ENCODE data around the gene TOP2B. TPM values are rescaled to one million over a fixed set of nuclear protein-coding genes. Genes with fewer than 3 reads are reported as not detected.
A peak's percentile ranks its signal among the peaks of the same experiment; 100 is the strongest.

Gene TOP2B
- total RNA-seq, 6 donors from 2014 or later: 67.7 to 168 (median 75.6) TPM

DNA sequence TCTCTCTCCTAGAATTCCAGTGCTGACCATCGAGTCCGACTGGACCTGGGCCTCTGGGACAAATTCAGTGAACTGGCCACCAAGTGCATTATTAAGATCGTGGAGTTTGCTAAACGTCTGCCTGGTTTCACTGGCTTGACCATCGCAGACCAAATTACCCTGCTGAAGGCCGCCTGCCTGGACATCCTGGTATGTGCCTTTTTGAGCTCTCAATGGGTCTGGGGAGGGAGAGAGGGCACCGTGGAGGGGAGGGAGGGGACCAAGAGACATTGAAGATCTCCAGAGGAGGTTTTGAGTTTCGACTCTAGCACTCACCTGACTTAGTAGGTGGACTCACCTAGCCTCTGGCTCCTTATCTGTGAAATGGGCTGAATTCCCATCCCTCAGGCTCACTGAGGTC, 84.2 kb downstream of the TOP2B start:
- H3K9me3 ChIP-seq: no peaks in the 10 kb centered on the region
- H3K27ac ChIP-seq: no peak overlapping the region
- ATAC-seq (ENCODE audit: low FRiP score in 2 of 2): no peak
- WGBS, 2 donors: 96 to 98% methylated on average over 7 to 8 of the region's 8 CpGs
- H3K27me3 ChIP-seq: no peaks in the 10 kb centered on the region
- TF ChIP-seq EP300 (IDR thresholded peaks at IDR 0.05) (no peak), POLR2AphosphoS5 (IDR thresholded peaks at IDR 0.05) (no peak), POLR2A (IDR thresholded peaks at IDR 0.05) (no peak)
- TF ChIP-seq, protein P1, sequence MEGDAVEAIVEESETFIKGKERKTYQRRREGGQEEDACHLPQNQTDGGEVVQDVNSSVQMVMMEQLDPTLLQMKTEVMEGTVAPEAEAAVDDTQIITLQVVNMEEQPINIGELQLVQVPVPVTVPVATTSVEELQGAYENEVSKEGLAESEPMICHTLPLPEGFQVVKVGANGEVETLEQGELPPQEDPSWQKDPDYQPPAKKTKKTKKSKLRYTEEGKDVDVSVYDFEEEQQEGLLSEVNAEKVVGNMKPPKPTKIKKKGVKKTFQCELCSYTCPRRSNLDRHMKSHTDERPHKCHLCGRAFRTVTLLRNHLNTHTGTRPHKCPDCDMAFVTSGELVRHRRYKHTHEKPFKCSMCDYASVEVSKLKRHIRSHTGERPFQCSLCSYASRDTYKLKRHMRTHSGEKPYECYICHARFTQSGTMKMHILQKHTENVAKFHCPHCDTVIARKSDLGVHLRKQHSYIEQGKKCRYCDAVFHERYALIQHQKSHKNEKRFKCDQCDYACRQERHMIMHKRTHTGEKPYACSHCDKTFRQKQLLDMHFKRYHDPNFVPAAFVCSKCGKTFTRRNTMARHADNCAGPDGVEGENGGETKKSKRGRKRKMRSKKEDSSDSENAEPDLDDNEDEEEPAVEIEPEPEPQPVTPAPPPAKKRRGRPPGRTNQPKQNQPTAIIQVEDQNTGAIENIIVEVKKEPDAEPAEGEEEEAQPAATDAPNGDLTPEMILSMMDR (IDR thresholded peaks at IDR 0.05): no peak
- no peaks in the 10 kb centered on the region for H3K4me1 ChIP-seq
- DNase-seq: no peak
- peaks cover 0 to 4% (median 0%) of the 10 kb centered on the region in 4 donors for H3K36me3 ChIP-seq
- no peak overlapping the region for H3K4me3 ChIP-seq

DNA sequence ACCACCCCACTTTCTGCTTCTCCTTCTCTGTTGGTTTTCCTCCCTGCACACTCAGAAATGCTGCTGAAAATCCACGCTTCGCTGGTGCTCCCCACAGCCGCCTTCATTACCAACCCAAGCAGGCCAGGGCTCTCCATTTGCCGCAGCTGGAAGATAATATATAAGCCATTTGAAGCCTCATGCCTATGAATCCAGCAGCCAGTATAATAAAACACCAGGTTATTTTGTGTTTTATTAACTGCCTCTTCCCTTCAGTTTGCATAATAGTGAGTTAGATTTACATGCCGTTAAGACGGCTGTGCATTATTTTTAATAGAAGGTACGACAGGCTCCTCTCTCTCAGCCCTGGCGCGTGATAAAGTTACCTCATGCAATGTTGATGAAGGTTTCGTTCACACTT, 86.6 kb downstream of the TOP2B start:
- ATAC-seq (ENCODE audit: low FRiP score in 2 of 2): no peak
- H3K4me3 ChIP-seq: no peak overlapping the region
- H3K27me3 ChIP-seq: no peaks in the 10 kb centered on the region
- no peaks in the 10 kb centered on the region for H3K9me3 ChIP-seq
- no peak overlapping the region for H3K27ac ChIP-seq
- no peak for DNase-seq
- WGBS, 2 donors: 96 to 97% methylated on average over 10 of the region's 10 CpGs
- peaks cover 0 to 6% (median 2%) of the 10 kb centered on the region in 4 donors for H3K4me1 ChIP-seq
- H3K36me3 ChIP-seq: peaks cover 0 to 4% (median 0%) of the 10 kb centered on the region in 4 donors
- TF ChIP-seq POLR2AphosphoS5 (IDR thresholded peaks at IDR 0.05) (no peak), EP300 (IDR thresholded peaks at IDR 0.05) (no peak), POLR2A (IDR thresholded peaks at IDR 0.05) (no peak)
- TF ChIP-seq, protein P1 (IDR thresholded peaks at IDR 0.05): no peak

DNA sequence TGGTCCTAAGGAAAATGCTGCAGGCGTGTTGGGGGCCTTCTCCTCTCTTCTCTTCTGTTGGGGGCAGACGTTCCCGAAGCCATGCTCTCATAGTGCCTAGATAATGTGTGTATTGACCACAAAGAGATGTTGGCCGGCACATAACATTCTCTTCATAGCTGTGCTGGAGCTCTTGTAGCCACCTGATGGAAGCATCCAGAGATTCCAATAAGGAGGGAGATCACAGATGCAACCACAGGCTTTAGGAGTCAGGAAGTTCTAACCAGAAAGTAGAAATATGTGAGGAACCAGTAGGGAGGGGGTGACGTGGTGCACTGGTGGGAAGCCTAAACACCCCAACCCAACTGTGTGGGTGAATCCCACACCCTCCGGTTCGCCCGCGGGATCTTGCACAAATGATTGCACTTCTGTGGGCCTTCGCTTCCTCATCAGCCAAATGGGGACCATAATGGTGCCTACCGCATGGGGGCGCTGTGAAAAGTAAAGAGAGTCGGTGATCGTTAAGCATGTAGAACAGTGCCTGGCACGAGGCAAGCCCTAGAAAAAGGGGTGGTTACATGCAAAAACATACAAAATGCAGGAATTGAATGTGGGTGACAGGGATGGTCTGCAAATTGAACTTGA, 87.8 kb downstream of the TOP2B start:
- H3K9me3 ChIP-seq: no peaks in the 10 kb centered on the region
- H3K36me3 ChIP-seq: peaks cover 0 to 4% (median 0%) of the 10 kb centered on the region in 4 donors
- DNase-seq (no peak), ATAC-seq (ENCODE audit: low FRiP score in 2 of 2) (no peak)
- TF ChIP-seq POLR2AphosphoS5 (IDR thresholded peaks at IDR 0.05) (no peak), POLR2A (IDR thresholded peaks at IDR 0.05) (no peak), EP300 (IDR thresholded peaks at IDR 0.05) (no peak)
- TF ChIP-seq, protein P1 (IDR thresholded peaks at IDR 0.05): no peak
- WGBS, 2 donors: 82 to 93% methylated on average over 15 of the region's 15 CpGs
- no peak overlapping the region for H3K4me3 ChIP-seq
- H3K4me1 ChIP-seq: peaks cover 0 to 7% (median 2%) of the 10 kb centered on the region in 4 donors
- no peaks in the 10 kb centered on the region for H3K27me3 ChIP-seq
- H3K27ac ChIP-seq: no peak overlapping the region

DNA sequence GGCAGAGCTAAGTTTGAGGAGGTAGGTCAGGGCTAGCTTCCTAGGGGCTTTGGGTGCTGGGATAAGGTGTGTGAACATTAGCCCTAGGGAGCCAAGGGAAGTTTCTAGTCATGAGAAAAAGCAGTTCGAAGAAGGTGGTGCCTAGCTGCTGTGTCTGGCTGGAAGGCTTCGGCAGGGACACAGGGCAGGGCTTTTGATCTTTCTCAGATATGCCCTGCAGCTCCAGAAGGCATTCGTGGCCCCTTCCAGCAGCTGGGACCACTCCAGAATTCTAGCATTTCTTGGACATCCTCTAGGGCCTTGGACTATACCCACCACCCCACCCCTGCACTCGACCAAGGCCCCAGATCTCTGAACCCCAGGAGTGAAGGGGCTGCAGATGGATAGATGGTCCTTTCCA, 88.6 kb downstream of the TOP2B start:
- Histone ChIP-seq H3K9me3 (no peaks in the 10 kb centered on the region), H3K4me3 (no peak overlapping the region), H3K4me1 (peaks cover 0 to 7% (median 2%) of the 10 kb centered on the region in 4 donors), H3K27me3 (no peaks in the 10 kb centered on the region), H3K27ac (no peak overlapping the region), H3K36me3 (peaks cover 0 to 4% (median 1%) of the 10 kb centered on the region in 4 donors)
- 79 to 96% methylated on average over 2 to 4 of the region's 4 CpGs for WGBS, 2 donors
- no peak for ATAC-seq (ENCODE audit: low FRiP score in 2 of 2)
- DNase-seq: no peak
- TF ChIP-seq POLR2AphosphoS5 (IDR thresholded peaks at IDR 0.05) (no peak), POLR2A (IDR thresholded peaks at IDR 0.05) (no peak), EP300 (IDR thresholded peaks at IDR 0.05) (no peak)
- TF ChIP-seq, protein P1 (IDR thresholded peaks at IDR 0.05): no peak

DNA sequence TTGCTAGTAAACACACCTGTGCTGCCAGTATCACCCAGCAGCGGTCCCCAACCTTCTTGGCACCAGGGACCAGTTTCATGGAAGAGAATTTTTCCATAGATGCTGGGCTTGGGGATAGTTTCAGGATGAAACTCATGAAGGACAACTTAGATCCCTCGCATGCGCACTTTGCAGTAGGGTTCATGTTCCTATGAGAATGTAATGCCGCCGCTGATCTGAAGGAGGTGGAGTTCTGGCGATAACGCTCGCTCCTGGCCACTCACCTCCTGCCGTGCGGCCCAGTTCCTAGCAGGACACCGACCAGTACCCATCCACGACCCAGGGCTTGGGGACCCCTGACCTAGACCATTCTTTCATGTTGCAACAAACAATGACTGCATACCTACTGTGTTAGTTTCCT, 89.7 kb downstream of the TOP2B start:
- Histone ChIP-seq H3K4me3 (no peak overlapping the region), H3K27ac (no peak overlapping the region), H3K9me3 (no peaks in the 10 kb centered on the region), H3K27me3 (no peaks in the 10 kb centered on the region), H3K36me3 (peaks cover 0 to 6% (median 1%) of the 10 kb centered on the region in 4 donors), H3K4me1 (peaks cover 0 to 7% (median 2%) of the 10 kb centered on the region in 4 donors)
- ATAC-seq (ENCODE audit: low FRiP score in 2 of 2) (no peak), DNase-seq (peak in 1 of 2 donors; percentile 24)
- 96 to 98% methylated on average over 7 to 12 of the region's 12 CpGs for WGBS, 2 donors
- TF ChIP-seq POLR2A (IDR thresholded peaks at IDR 0.05): no peak
- TF ChIP-seq, protein P1 (IDR thresholded peaks at IDR 0.05): no peak
- TF ChIP-seq POLR2AphosphoS5 (IDR thresholded peaks at IDR 0.05): no peak
- TF ChIP-seq EP300 (IDR thresholded peaks at IDR 0.05): no peak
